HCT116 (cell line): ENCODE measurements around the gene CACNG3. TPM values are rescaled to one million over a fixed set of nuclear protein-coding genes. Genes with fewer than 3 reads are reported as not detected.

Source experiments
- ATAC-seq: fragments of 200-7000 bp; cut with Tn5 transposase; 2 replicates; pipeline ENCODE4 v1.9.1; 2020; ENCODE audit warnings: mild to moderate bottlenecking, moderate library complexity
- BruUV-seq: library from RNA; stranded (reverse); fragments of 400-500 nt; replicated peaks from 2 replicates; lab custom pipeline; 2021; lab: Mats Ljungman, UMichigan
- CTCF ChIA-PET: fragments of 300-600 bp; sonication (Branson Sonifier 250); formaldehyde crosslinking; loops from one replicate; lab custom pipeline; 2021; ENCODE audit warnings: antibody characterized with exemption; lab: Charles Lee
- POLR2A ChIA-PET: fragments of 300-600, 350-600 bp; sonication (Branson Sonifier 250); formaldehyde crosslinking; loops from one replicate; lab custom pipeline; 2021; ENCODE audit warnings: antibody characterized with exemption; lab: Charles Lee
- RAD21 ChIA-PET, 2 experiments: fragments of 300-600 bp; sonication (Branson Sonifier 250); formaldehyde crosslinking; loops; one replicate each; lab custom pipeline; 2023; ENCODE audit warnings: low total read pairs in 2 of 2; ENCODE audit not compliant: uncharacterized antibody in 2 of 2, unreplicated experiment in 2 of 2, low non-redundant PET in 1 of 2; lab: Charles Lee
- DNase-seq: peaks from one replicate; pipeline ENCODE4 v3.0.0-alpha.2; 2010; ENCODE audit warnings: low read depth, low spot score
- H2AFZ ChIP-seq: fragments of 200-600 bp; shearing (Covaris generic), sonication (generic); 2 replicates; pipeline ENCODE4 v1.6.1; 2017; ENCODE audit warnings: low read depth, mixed run types, mixed read lengths, antibody characterized with exemption, low read length; ENCODE audit not compliant: poor library complexity, severe bottlenecking
- H3K27ac ChIP-seq: 2 replicates; pipeline ENCODE4 v1.5.1; 2012; ENCODE audit warnings: low read depth, low read length
- H3K27me3 ChIP-seq: fragments of 200-600 bp; sonication (generic); 2 replicates; pipeline ENCODE4 v1.6.1; 2016; ENCODE audit warnings: mixed run types, low read length, mixed read lengths; ENCODE audit not compliant: insufficient read depth
- H3K36me3 ChIP-seq, 2 experiments: fragments of 200-500 bp in 1 of 2; fragments of 200-600 bp in 1 of 2; sonication (Bioruptor generic) in 1 of 2; sonication (generic) in 1 of 2; 2 replicates each; pipeline versions ENCODE4 v1.5.1 to v1.6.1; 2014 to 2016; ENCODE audit warnings: low read length in 2 of 2, inconsistent platforms in 1 of 2, mixed read lengths in 1 of 2, mixed run types in 1 of 2; ENCODE audit not compliant: insufficient read depth in 2 of 2, control insufficient read depth in 1 of 2
- H3K4me1 ChIP-seq, 2 experiments: fragments of 200-600 bp in 1 of 2; sonication (generic) in 1 of 2; 2 replicates each; pipeline versions ENCODE4 v1.5.1 to v1.6.1; 2012 to 2017; ENCODE audit warnings: low read length in 2 of 2, inconsistent platforms in 1 of 2, mild to moderate bottlenecking in 1 of 2, mixed read lengths in 1 of 2, mixed run types in 1 of 2, moderate library complexity in 1 of 2; ENCODE audit not compliant: insufficient read depth in 2 of 2, control insufficient read depth in 1 of 2
- H3K4me2 ChIP-seq: fragments of 200-600 bp; sonication (generic); 2 replicates; pipeline ENCODE4 v1.6.1; 2017; ENCODE audit warnings: mixed run types, low read length, mixed read lengths
- H3K4me3 ChIP-seq, 2 experiments: fragments of 200-600 bp in 1 of 2; sonication (generic) in 1 of 2; replicated peaks in 1 of 2; 2 replicates each; pipeline ENCODE4 v1.5.1; 2011 to 2016; ENCODE audit warnings: low read length in 2 of 2, control low read depth in 1 of 2, low read depth in 1 of 2, mild to moderate bottlenecking in 1 of 2, mixed read lengths in 1 of 2, mixed run types in 1 of 2
- H3K79me2 ChIP-seq: fragments of 200-600 bp; sonication (generic); 2 replicates; pipeline ENCODE4 v1.6.1; 2017; ENCODE audit warnings: mild to moderate bottlenecking, mixed run types, low read length, moderate library complexity, mixed read lengths; ENCODE audit not compliant: insufficient read depth
- H3K9ac ChIP-seq: fragments of 200-600 bp; sonication (generic); 2 replicates; pipeline ENCODE4 v1.6.1; 2016; ENCODE audit warnings: low read length, mixed read lengths
- H3K9me2 ChIP-seq: fragments of 200-600 bp; sonication (generic), shearing (Covaris generic); 2 replicates; pipeline ENCODE4 v1.6.1; 2017; ENCODE audit warnings: mixed run types, mild to moderate bottlenecking, moderate library complexity; ENCODE audit not compliant: insufficient read depth
- H3K9me3 ChIP-seq, 2 experiments: fragments of 200-500 bp in 1 of 2; fragments of 200-600 bp in 1 of 2; sonication (Bioruptor generic) in 1 of 2; sonication (generic) in 1 of 2; 2 replicates each; pipeline ENCODE4 v1.6.1; 2014 to 2017; ENCODE audit warnings: low read length in 2 of 2, mixed read lengths in 2 of 2, inconsistent platforms in 1 of 2, low read depth in 1 of 2, mild to moderate bottlenecking in 1 of 2, mixed run types in 1 of 2, moderate library complexity in 1 of 2; ENCODE audit not compliant: control insufficient read depth in 1 of 2, insufficient read depth in 1 of 2
- H4K20me1 ChIP-seq: fragments of 200-600 bp; sonication (generic), shearing (Covaris generic); 2 replicates; pipeline ENCODE4 v1.6.1; 2017; ENCODE audit warnings: mixed run types, mild to moderate bottlenecking, moderate library complexity; ENCODE audit not compliant: insufficient read depth
- CEBPB ChIP-seq: IDR thresholded peaks from 2 replicates; pipeline ENCODE4 v1.6.1; 2012; ENCODE audit warnings: low read depth
- CTCF ChIP-seq, 3 experiments: fragments of 200-600 bp in 1 of 3; sonication (generic) in 1 of 3; IDR thresholded peaks in 2 of 3; conservative IDR thresholded peaks in 1 of 3; 2 replicates each; pipeline ENCODE4 v1.5.1; 2012 to 2017; ENCODE audit warnings: low read depth in 2 of 3, low read length in 2 of 3, antibody characterized with exemption in 1 of 3, borderline replicate concordance in 1 of 3, control low read depth in 1 of 3, mild to moderate bottlenecking in 1 of 3, mixed read lengths in 1 of 3, mixed run types in 1 of 3, moderate library complexity in 1 of 3; ENCODE audit not compliant: insufficient read depth in 1 of 3
- ELF1 ChIP-seq: IDR thresholded peaks from 2 replicates; pipeline ENCODE4 v1.6.1; 2012; ENCODE audit warnings: low read depth, borderline replicate concordance
- EZH2 ChIP-seq: fragments of 200-600 bp; sonication (generic); IDR thresholded peaks from 2 replicates; pipeline ENCODE4 v1.6.1; 2017; ENCODE audit warnings: antibody characterized with exemption, mixed run types
- EZH2phosphoT487 ChIP-seq: fragments of 200-600 bp; IDR thresholded peaks from 2 replicates; pipeline ENCODE4 v1.6.1; 2018; ENCODE audit warnings: antibody characterized with exemption, borderline replicate concordance
- FOSL1 ChIP-seq: IDR thresholded peaks from 2 replicates; pipeline ENCODE4 v1.6.1; 2012; ENCODE audit warnings: low read depth
- MAX ChIP-seq: IDR thresholded peaks from 2 replicates; pipeline ENCODE4 v1.6.1; 2012
- POLR2A ChIP-seq: IDR thresholded peaks from 2 replicates; pipeline ENCODE4 v1.7.0; 2011; ENCODE audit warnings: borderline replicate concordance; ENCODE audit not compliant: insufficient read depth, insufficient read length; ENCODE audit errors: extremely low read depth
- SIN3A ChIP-seq: IDR thresholded peaks from 2 replicates; pipeline ENCODE4 v1.6.1; 2012; ENCODE audit warnings: low read depth
- SP1 ChIP-seq: IDR thresholded peaks from 2 replicates; pipeline ENCODE4 v1.6.1; 2012; ENCODE audit warnings: low read depth
- TCF7L2 ChIP-seq: IDR thresholded peaks from 2 replicates; pipeline ENCODE4 v1.7.0; 2011; ENCODE audit warnings: borderline replicate concordance, inconsistent platforms; ENCODE audit not compliant: insufficient read depth, insufficient read length; ENCODE audit errors: extremely low read depth
- ZBTB33 ChIP-seq: IDR thresholded peaks from 2 replicates; pipeline ENCODE4 v1.6.1; 2011; ENCODE audit warnings: mild to moderate bottlenecking, low read length, moderate library complexity; ENCODE audit not compliant: insufficient replicate concordance; ENCODE audit errors: extremely low read depth
- ZFX ChIP-seq: fragments of 450-650 bp; IDR thresholded peaks from 2 replicates; pipeline ENCODE4 v1.6.1; 2017
- ZNF274 ChIP-seq: fragments of 200-500 bp; sonication (Bioruptor generic); IDR thresholded peaks from 2 replicates; pipeline ENCODE4 v1.6.1; 2014; ENCODE audit warnings: mild to moderate bottlenecking, low read depth, low read length, inconsistent platforms
- intact Hi-C: fragments of 100-400 bp; cut with micrococcal nuclease; formaldehyde crosslinking; loops from 2 replicates; pipeline ENCODE4 v1.10.0; 2022
- total RNA-seq: library from RNA; stranded (reverse); gene quantifications from one replicate; pipeline ENCODE4 v1.2.1, GENCODE V29; 2021; ENCODE audit not compliant: unreplicated experiment

Gene CACNG3
- total RNA-seq, 1 experiment from 2014 or later = not detected

GRCh38 chr16:24281466-24281865, 25.3 kb downstream of the CACNG3 start (continued):
- no peak for TF ChIP-seq ELF1
- no peak for TF ChIP-seq EZH2
- TF ChIP-seq SP1 = no peak
- no peak for TF ChIP-seq CEBPB

- H3K79me2 ChIP-seq = no peaks in the 10 kb centered on the region
- RAD21 ChIA-PET = no interaction called here
- H3K4me2 ChIP-seq = no peak overlapping the region
- no TSS peak for BruUV-seq
- DNase-seq (no peak), ATAC-seq (no peak)
- no peak for TF ChIP-seq POLR2A
- no peaks in the 10 kb centered on the region for H3K9me2 ChIP-seq
- peaks cover 0 to 3% of the 10 kb centered on the region in 2 experiments; a peak in 2 of 4 replicates for H3K4me1 ChIP-seq
- H3K27me3 ChIP-seq = peaks cover 5% of the 10 kb centered on the region; the same call in 1 of the 2 replicates
- H2AFZ ChIP-seq = no peak overlapping the region
- CTCF ChIA-PET = no interaction called here
- no peaks in the 10 kb centered on the region for H4K20me1 ChIP-seq
- H3K9me3 ChIP-seq = no peaks in the 10 kb centered on the region
- POLR2A ChIA-PET = no interaction called here
- no peaks in the 10 kb centered on the region for H3K36me3 ChIP-seq
- H3K4me3 ChIP-seq = no peak overlapping the region
- no peak overlapping the region for H3K9ac ChIP-seq
- no peak overlapping the region for H3K27ac ChIP-seq
- intact Hi-C loops = no loop called here
Measured at GRCh38 chr16:24282141-24282540, 26.0 kb downstream of the CACNG3 start.

- Histone ChIP-seq H3K9me2 (no peaks in the 10 kb centered on the region), H3K79me2 (no peaks in the 10 kb centered on the region), H3K4me2 (no peak overlapping the region), H3K9me3 (no peaks in the 10 kb centered on the region), H3K27ac (no peak overlapping the region), H4K20me1 (no peaks in the 10 kb centered on the region), H3K4me3 (no peak overlapping the region), H3K27me3 (peaks cover 10% of the 10 kb centered on the region; the same call in 1 of the 2 replicates), H3K9ac (no peak overlapping the region), H3K4me1 (peaks cover 0 to 3% of the 10 kb centered on the region in 2 experiments; a peak in 2 of 4 replicates), H2AFZ (no peak overlapping the region), H3K36me3 (no peaks in the 10 kb centered on the region)
- ChIA-PET RAD21 (no interaction called here), CTCF (no interaction called here), POLR2A (no interaction called here)
- DNase-seq (no peak), ATAC-seq (no peak)
- intact Hi-C loops = no loop called here
- no TSS peak for BruUV-seq
- TF ChIP-seq ZNF274 (no peak), ZBTB33 (no peak), POLR2A (no peak), ELF1 (no peak), EZH2phosphoT487 (no peak), EZH2 (no peak), CTCF (IDR thresholded peaks at IDR 0.05 in 2 of 3, conservative IDR thresholded peaks at IDR 0.05 in 1 of 3; ENCODE audit: borderline replicate concordance in 1 of 3, insufficient read depth in 1 of 3, low read depth in 2 of 3, low read length in 2 of 3) (no peak), SIN3A (no peak), MAX (no peak), TCF7L2 (no peak), CEBPB (no peak), ZFX (no peak), FOSL1 (no peak)
Measured at GRCh38 chr16:24286741-24287405, 30.7 kb downstream of the CACNG3 start.
